ENCODE measurements around the gene CALML3.

CALML3 gene

DNA sequence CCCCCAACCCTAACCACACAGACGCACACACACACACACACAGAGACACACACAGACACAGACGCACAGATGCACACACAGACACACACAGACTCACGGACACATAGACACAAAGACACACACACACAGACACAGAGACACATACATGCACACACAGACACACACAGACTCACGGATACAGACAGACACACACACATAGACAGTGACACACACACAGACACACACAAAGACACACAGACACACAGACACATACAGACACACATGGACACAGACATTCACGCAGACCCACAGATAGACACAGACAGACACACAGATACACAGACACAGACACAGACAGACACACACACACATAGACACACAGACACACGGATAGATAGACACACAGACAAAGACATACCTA lies 27.5 kb upstream of the CALML3 start:
- no peaks in the 10 kb centered on the region for H3K79me1 ChIP-seq (replicated peaks; ENCODE audit: low read length, poor library complexity, severe bottlenecking)
- WGBS = 90% methylated on average over 6 of the region's 6 CpGs
- peaks cover 9% of the 10 kb centered on the region for H3K9me3 ChIP-seq (ENCODE audit: control insufficient read depth, low read length)
- DNase-seq = no peak
- H2BK120ac ChIP-seq (ENCODE audit: low read depth, low read length) = no peak overlapping the region
- H3K36me3 ChIP-seq (ENCODE audit: control insufficient read depth in 1 of 2, insufficient read depth in 2 of 2, low read depth in 1 of 2, low read length in 2 of 2) = no peaks in the 10 kb centered on the region
- no peak overlapping the region for H3K4me3 ChIP-seq (ENCODE audit: insufficient read depth in 1 of 2, low read depth in 1 of 2, low read length in 2 of 2)
- peak overlapping the region; percentile 45 for H4K8ac ChIP-seq (ENCODE audit: low read length)
- no peak overlapping the region for H4K91ac ChIP-seq (ENCODE audit: low read length)
- H3K4me1 ChIP-seq (ENCODE audit: control insufficient read depth, insufficient read depth, low read depth, low read length) = no peaks in the 10 kb centered on the region
- H3K27me3 ChIP-seq (ENCODE audit: control insufficient read depth in 1 of 2, insufficient read depth in 1 of 2, low read length in 2 of 2) = peaks cover 21 to 29% of the 10 kb centered on the region in 2 experiments
- no peak overlapping the region for H2AK5ac ChIP-seq (ENCODE audit: low read length, severe bottlenecking)
- no peak overlapping the region for H2AFZ ChIP-seq (ENCODE audit: low read depth, low read length)
- peak overlapping the region in 1 of 2 experiments; percentile 64 for H3K14ac ChIP-seq (ENCODE audit: low read length in 2 of 2)
- H3K23ac ChIP-seq (ENCODE audit: low read length in 2 of 2) = no peak overlapping the region
- no peak overlapping the region for H3K9ac ChIP-seq (ENCODE audit: low read length)
- H3K18ac ChIP-seq (ENCODE audit: low read depth in 1 of 2, low read length in 2 of 2) = no peak overlapping the region
- H3K27ac ChIP-seq (ENCODE audit: low read length, poor library complexity, severe bottlenecking) = no peak overlapping the region
- H3K4ac ChIP-seq (ENCODE audit: low read depth in 1 of 2, low read length in 2 of 2) = no peak overlapping the region
- no peak overlapping the region for H2BK12ac ChIP-seq (ENCODE audit: low read length in 2 of 2)
- no peak overlapping the region for H2BK15ac ChIP-seq (ENCODE audit: low read depth, poor library complexity, severe bottlenecking)
- H2BK5ac ChIP-seq (ENCODE audit: low read depth, low read length, poor library complexity, severe bottlenecking) = no peak overlapping the region
- H3K4me2 ChIP-seq (ENCODE audit: low read length, poor library complexity, severe bottlenecking) = no peak overlapping the region

- no peak overlapping the region for H3K18ac ChIP-seq (ENCODE audit: low read depth in 1 of 2, low read length in 2 of 2)
- no peak overlapping the region for H3K9ac ChIP-seq (ENCODE audit: low read length)
- DNase-seq = no peak
- H3K14ac ChIP-seq (ENCODE audit: low read length in 2 of 2) = no peak overlapping the region
- H4K8ac ChIP-seq (ENCODE audit: low read length) = no peak overlapping the region
- 96% methylated on average over 17 of the region's 19 CpGs for WGBS
- peaks cover 5% of the 10 kb centered on the region for H3K9me3 ChIP-seq (ENCODE audit: control insufficient read depth, low read length)
- H3K4me3 ChIP-seq (ENCODE audit: insufficient read depth in 1 of 2, low read depth in 1 of 2, low read length in 2 of 2) = no peak overlapping the region
- H3K27ac ChIP-seq (ENCODE audit: low read length, poor library complexity, severe bottlenecking) = no peak overlapping the region
- no peak overlapping the region for H3K4me2 ChIP-seq (ENCODE audit: low read length, poor library complexity, severe bottlenecking)
- no peak overlapping the region for H3K23ac ChIP-seq (ENCODE audit: low read length in 2 of 2)
- H3K27me3 ChIP-seq (ENCODE audit: control insufficient read depth in 1 of 2, insufficient read depth in 1 of 2, low read length in 2 of 2) = peaks cover 29 to 34% of the 10 kb centered on the region in 2 experiments
- H3K4ac ChIP-seq (ENCODE audit: low read depth in 1 of 2, low read length in 2 of 2) = no peak overlapping the region
- H3K79me1 ChIP-seq (replicated peaks; ENCODE audit: low read length, poor library complexity, severe bottlenecking) = no peaks in the 10 kb centered on the region
- H2BK120ac ChIP-seq (ENCODE audit: low read depth, low read length) = no peak overlapping the region
- H2BK15ac ChIP-seq (ENCODE audit: low read depth, poor library complexity, severe bottlenecking) = no peak overlapping the region
- no peak overlapping the region for H2BK12ac ChIP-seq (ENCODE audit: low read length in 2 of 2)
- no peak overlapping the region for H2BK5ac ChIP-seq (ENCODE audit: low read depth, low read length, poor library complexity, severe bottlenecking)
- no peak overlapping the region for H4K91ac ChIP-seq (ENCODE audit: low read length)
- H2AFZ ChIP-seq (ENCODE audit: low read depth, low read length) = no peak overlapping the region
- no peak overlapping the region for H2AK5ac ChIP-seq (ENCODE audit: low read length, severe bottlenecking)
- H3K36me3 ChIP-seq (ENCODE audit: control insufficient read depth in 1 of 2, insufficient read depth in 2 of 2, low read depth in 1 of 2, low read length in 2 of 2) = no peaks in the 10 kb centered on the region
- H3K4me1 ChIP-seq (ENCODE audit: control insufficient read depth, insufficient read depth, low read depth, low read length) = no peaks in the 10 kb centered on the region
Measured at GRCh38 chr10:5497948-5498730, 26.6 kb upstream of the CALML3 start.

DNA sequence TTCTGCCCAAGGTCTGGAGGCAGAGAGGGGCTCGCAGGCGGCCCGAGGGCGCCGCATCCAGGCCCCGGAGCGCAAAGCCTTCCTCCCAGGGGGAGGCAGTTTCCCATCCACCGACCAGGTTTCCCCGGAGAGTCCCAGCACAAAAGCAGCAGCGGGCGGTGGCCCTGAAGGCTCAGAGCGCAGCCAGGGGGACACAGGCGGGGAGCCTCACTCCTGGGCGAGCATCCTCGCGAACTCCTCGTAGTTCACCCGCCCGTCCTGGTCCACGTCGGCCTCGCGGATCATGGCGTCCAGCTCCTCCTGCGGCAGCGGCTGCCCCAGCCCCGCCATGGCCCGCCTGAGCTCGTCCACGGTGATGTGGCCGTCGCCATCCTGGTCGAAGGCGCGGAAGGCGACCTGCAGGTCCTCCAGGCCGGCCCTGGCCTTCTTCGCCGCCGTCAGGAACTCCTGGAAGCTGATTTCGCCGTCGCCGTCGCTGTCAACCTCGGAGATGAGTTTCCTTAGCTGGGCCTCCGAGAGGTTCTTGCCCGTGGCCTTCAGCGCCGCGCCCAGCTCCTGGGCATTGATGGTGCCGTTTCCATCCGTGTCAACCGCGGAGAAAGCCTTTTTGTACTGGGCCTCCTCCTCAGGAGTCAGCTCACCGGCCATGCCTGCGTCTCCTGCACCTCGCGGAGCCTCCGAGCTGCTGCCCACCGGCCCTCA lies 25.8 kb upstream of the CALML3 start:
- Histone ChIP-seq H3K4ac (ENCODE audit: low read depth in 1 of 2, low read length in 2 of 2) (no peak overlapping the region), H3K23ac (ENCODE audit: low read length in 2 of 2) (no peak overlapping the region), H3K27ac (ENCODE audit: low read length, poor library complexity, severe bottlenecking) (no peak overlapping the region), H3K4me3 (ENCODE audit: insufficient read depth in 1 of 2, low read depth in 1 of 2, low read length in 2 of 2) (no peak overlapping the region), H2BK5ac (ENCODE audit: low read depth, low read length, poor library complexity, severe bottlenecking) (no peak overlapping the region), H3K9me3 (ENCODE audit: control insufficient read depth, low read length) (no peaks in the 10 kb centered on the region), H3K9ac (ENCODE audit: low read length) (no peak overlapping the region), H3K4me1 (ENCODE audit: control insufficient read depth, insufficient read depth, low read depth, low read length) (peaks cover under 1% of the 10 kb centered on the region), H3K36me3 (ENCODE audit: control insufficient read depth in 1 of 2, insufficient read depth in 2 of 2, low read depth in 1 of 2, low read length in 2 of 2) (no peaks in the 10 kb centered on the region), H3K27me3 (ENCODE audit: control insufficient read depth in 1 of 2, insufficient read depth in 1 of 2, low read length in 2 of 2) (peaks cover 35 to 36% of the 10 kb centered on the region in 2 experiments), H3K18ac (ENCODE audit: low read depth in 1 of 2, low read length in 2 of 2) (no peak overlapping the region), H2BK120ac (ENCODE audit: low read depth, low read length) (no peak overlapping the region), H2BK15ac (ENCODE audit: low read depth, poor library complexity, severe bottlenecking) (no peak overlapping the region), H3K4me2 (ENCODE audit: low read length, poor library complexity, severe bottlenecking) (no peak overlapping the region), H3K79me1 (replicated peaks; ENCODE audit: low read length, poor library complexity, severe bottlenecking) (no peaks in the 10 kb centered on the region), H2AFZ (ENCODE audit: low read depth, low read length) (no peak overlapping the region), H4K91ac (ENCODE audit: low read length) (peak overlapping the region; percentile 53), H2BK12ac (ENCODE audit: low read length in 2 of 2) (no peak overlapping the region), H3K14ac (ENCODE audit: low read length in 2 of 2) (no peak overlapping the region), H4K8ac (ENCODE audit: low read length) (no peak overlapping the region), H2AK5ac (ENCODE audit: low read length, severe bottlenecking) (no peak overlapping the region)
- DNase-seq = no peak
- 93% methylated on average over 61 of the region's 61 CpGs for WGBS

DNA sequence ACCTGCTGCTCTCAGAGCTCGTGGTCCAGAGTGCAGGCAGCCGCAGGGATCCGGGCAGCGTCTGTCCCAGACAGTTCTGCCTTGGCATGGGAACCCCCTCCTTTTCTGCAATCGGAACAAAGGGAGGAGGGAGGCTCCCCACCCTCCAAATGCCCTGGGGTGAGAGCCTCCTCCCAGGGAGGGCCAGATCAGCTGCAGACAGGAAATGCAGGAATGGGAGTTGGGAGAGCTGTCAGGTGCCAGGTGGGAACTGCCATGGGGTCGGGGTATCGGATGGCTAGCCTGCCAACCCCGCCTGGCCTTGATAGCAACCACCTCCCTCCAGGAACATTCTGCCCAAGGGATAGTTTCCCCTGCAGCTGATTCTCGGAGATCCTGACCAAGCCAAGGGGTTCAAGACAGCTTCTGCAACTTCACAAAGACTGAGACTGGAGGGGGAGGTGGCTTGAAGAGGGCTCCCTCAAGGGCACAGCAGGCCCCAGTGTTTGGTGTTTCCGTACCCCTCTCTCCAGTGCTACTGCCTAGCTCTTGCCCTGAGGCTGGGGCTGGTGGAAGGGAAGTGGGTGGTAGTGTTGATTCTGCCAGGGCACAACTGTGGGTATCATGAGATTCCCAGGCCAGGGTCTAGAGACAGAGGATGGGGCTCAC lies 25.1 kb upstream of the CALML3 start, which contains the start of gene CALML5:
Gene CALML5, minus strand, starts transcription at position 78 of the 648 bp plus-strand sequence. CDS start 132 bp downstream, outside the sequence.
- Histone ChIP-seq H3K27me3 (ENCODE audit: control insufficient read depth in 1 of 2, insufficient read depth in 1 of 2, low read length in 2 of 2) (peaks cover 42% of the 10 kb centered on the region in 2 experiments), H2AFZ (ENCODE audit: low read depth, low read length) (no peak within 1 kb of the TSS)

More for the DNA sequence above, 25.1 kb upstream of the CALML3 start, which contains the start of gene CALML5:
- peaks cover 5% of the 10 kb centered on the region for H3K4me1 ChIP-seq (ENCODE audit: control insufficient read depth, insufficient read depth, low read depth, low read length)
- no peak within 1 kb of the TSS for H2BK12ac ChIP-seq (ENCODE audit: low read length in 2 of 2)
- H3K79me1 ChIP-seq (replicated peaks; ENCODE audit: low read length, poor library complexity, severe bottlenecking) = no peaks in the 10 kb centered on the region
- H2AK5ac ChIP-seq (ENCODE audit: low read length, severe bottlenecking) = no peak within 1 kb of the TSS
- WGBS = 97% methylated on average over 7 of the region's 10 CpGs
- no peak within 1 kb of the TSS for H3K4me3 ChIP-seq (ENCODE audit: insufficient read depth in 1 of 2, low read depth in 1 of 2, low read length in 2 of 2)
- no peak within 1 kb of the TSS for H4K8ac ChIP-seq (ENCODE audit: low read length)
- no peak for DNase-seq
- H3K9ac ChIP-seq (ENCODE audit: low read length) = no peak within 1 kb of the TSS
- H2BK15ac ChIP-seq (ENCODE audit: low read depth, poor library complexity, severe bottlenecking) = no peak within 1 kb of the TSS
- H3K14ac ChIP-seq (ENCODE audit: low read length in 2 of 2) = no peak within 1 kb of the TSS
- H3K9me3 ChIP-seq (ENCODE audit: control insufficient read depth, low read length) = no peaks in the 10 kb centered on the region
- H3K4ac ChIP-seq (ENCODE audit: low read depth in 1 of 2, low read length in 2 of 2) = no peak within 1 kb of the TSS
- no peaks in the 10 kb centered on the region for H3K36me3 ChIP-seq (ENCODE audit: control insufficient read depth in 1 of 2, insufficient read depth in 2 of 2, low read depth in 1 of 2, low read length in 2 of 2)
- no peak within 1 kb of the TSS for H3K4me2 ChIP-seq (ENCODE audit: low read length, poor library complexity, severe bottlenecking)
- H3K27ac ChIP-seq (ENCODE audit: low read length, poor library complexity, severe bottlenecking) = no peak within 1 kb of the TSS
- no peak within 1 kb of the TSS for H3K18ac ChIP-seq (ENCODE audit: low read depth in 1 of 2, low read length in 2 of 2)
- no peak within 1 kb of the TSS for H2BK120ac ChIP-seq (ENCODE audit: low read depth, low read length)
- H2BK5ac ChIP-seq (ENCODE audit: low read depth, low read length, poor library complexity, severe bottlenecking) = no peak within 1 kb of the TSS
- H3K23ac ChIP-seq (ENCODE audit: low read length in 2 of 2) = no peak within 1 kb of the TSS
- peak within 1 kb of the TSS; percentile 53 for H4K91ac ChIP-seq (ENCODE audit: low read length)

Data from mesenchymal stem cell (in vitro differentiated cells and primary cell).